ENCODE measurements around the gene EXOC6.

Gene EXOC6

DNA sequence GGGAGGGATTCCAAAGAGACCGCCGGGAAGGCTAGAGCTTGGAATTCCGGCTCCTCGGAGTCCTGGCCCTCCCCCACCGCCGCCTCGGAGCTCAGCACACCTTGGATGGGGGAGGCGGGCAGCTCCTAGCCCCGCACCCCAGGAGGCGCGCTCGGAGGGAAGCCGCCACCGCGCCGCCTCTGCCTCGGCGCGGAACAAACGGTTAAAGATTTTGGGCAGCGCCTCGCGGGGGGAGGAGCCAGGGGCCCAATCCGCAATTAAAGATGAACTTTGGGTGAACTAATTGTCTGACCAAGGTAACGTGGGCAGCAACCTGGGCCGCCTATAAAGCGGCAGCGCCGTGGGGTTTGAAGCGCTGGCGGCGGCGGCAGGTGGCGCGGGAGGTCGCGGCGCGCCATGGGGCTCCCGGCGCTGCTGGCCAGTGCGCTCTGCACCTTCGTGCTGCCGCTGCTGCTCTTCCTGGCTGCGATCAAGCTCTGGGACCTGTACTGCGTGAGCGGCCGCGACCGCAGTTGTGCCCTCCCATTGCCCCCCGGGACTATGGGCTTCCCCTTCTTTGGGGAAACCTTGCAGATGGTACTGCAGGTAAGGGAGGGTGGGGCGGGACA is 225.3 kb downstream of the EXOC6 start, which contains the start of gene CYP26A1 (continued):
- TF ChIP-seq, protein P1, sequence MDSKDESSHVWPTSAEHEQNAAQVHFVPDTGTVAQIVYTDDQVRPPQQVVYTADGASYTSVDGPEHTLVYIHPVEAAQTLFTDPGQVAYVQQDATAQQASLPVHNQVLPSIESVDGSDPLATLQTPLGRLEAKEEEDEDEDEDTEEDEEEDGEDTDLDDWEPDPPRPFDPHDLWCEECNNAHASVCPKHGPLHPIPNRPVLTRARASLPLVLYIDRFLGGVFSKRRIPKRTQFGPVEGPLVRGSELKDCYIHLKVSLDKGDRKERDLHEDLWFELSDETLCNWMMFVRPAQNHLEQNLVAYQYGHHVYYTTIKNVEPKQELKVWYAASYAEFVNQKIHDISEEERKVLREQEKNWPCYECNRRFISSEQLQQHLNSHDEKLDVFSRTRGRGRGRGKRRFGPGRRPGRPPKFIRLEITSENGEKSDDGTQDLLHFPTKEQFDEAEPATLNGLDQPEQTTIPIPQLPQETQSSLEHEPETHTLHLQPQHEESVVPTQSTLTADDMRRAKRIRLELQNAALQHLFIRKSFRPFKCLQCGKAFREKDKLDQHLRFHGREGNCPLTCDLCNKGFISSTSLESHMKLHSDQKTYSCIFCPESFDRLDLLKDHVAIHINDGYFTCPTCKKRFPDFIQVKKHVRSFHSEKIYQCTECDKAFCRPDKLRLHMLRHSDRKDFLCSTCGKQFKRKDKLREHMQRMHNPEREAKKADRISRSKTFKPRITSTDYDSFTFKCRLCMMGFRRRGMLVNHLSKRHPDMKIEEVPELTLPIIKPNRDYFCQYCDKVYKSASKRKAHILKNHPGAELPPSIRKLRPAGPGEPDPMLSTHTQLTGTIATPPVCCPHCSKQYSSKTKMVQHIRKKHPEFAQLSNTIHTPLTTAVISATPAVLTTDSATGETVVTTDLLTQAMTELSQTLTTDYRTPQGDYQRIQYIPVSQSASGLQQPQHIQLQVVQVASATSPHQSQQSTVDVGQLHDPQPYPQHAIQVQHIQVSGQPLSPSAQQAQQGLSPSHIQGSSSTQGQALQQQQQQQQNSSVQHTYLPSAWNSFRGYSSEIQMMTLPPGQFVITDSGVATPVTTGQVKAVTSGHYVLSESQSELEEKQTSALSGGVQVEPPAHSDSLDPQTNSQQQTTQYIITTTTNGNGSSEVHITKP (tag by site-specific recombination; IDR thresholded peaks at IDR 0.05): peak; percentile 32; the same call in 1 of the 2 replicates
- TF ChIP-seq ZBTB20 (tag by site-specific recombination; IDR thresholded peaks at IDR 0.05) (peak; percentile 52; the same call in 1 of the 2 replicates), ZNF610 (tag by site-specific recombination; IDR thresholded peaks at IDR 0.05; ENCODE audit: borderline replicate concordance) (0 out of 2 replicates have a peak, but pooled peaks have one; percentile 54), ZNF76 (tag by site-specific recombination; IDR thresholded peaks at IDR 0.05; ENCODE audit: borderline replicate concordance, low read depth) (0 out of 2 replicates have a peak, but pooled peaks have one; percentile 37), ZNF423 (tag by site-specific recombination; IDR thresholded peaks at IDR 0.05) (0 out of 2 replicates have a peak, but pooled peaks have one; percentile 9), IKZF3 (tag by site-specific recombination; IDR thresholded peaks at IDR 0.05) (peak; percentile 57), ZNF292 (tag by site-specific recombination; IDR thresholded peaks at IDR 0.05; ENCODE audit: borderline replicate concordance, low read depth) (no peak), SP3 (tag by site-specific recombination; IDR thresholded peaks at IDR 0.05) (peak; percentile 36; the same call in 1 of the 2 replicates), ZNF335 (tag by site-specific recombination; conservative IDR thresholded peaks at IDR 0.05) (peak; percentile 84), ZNF624 (tag by site-specific recombination; IDR thresholded peaks at IDR 0.05) (no peak), KLF8 (tag by site-specific recombination; IDR thresholded peaks at IDR 0.05) (0 out of 2 replicates have a peak, but pooled peaks have one; percentile 44), ZNF654 (tag by site-specific recombination; IDR thresholded peaks at IDR 0.05; ENCODE audit: low read depth) (no peak), ZFP3 (tag by site-specific recombination; IDR thresholded peaks at IDR 0.05; ENCODE audit: low read depth) (no peak), ZNF571 (tag by site-specific recombination; IDR thresholded peaks at IDR 0.05) (no peak), ZNF555 (tag by site-specific recombination; conservative IDR thresholded peaks at IDR 0.05) (no peak), ZXDB (tag by site-specific recombination; IDR thresholded peaks at IDR 0.05) (peak; percentile 32; the same call in 1 of the 2 replicates), GLIS2 (tag by site-specific recombination; IDR thresholded peaks at IDR 0.05) (peak; percentile 78), EGR2 (tag by site-specific recombination; IDR thresholded peaks at IDR 0.05; ENCODE audit: low read depth) (peak; percentile 67; the same call in 1 of the 2 replicates), ZNF561 (tag by site-specific recombination; IDR thresholded peaks at IDR 0.05; ENCODE audit: borderline replicate concordance) (peak; percentile 44; the same call in 1 of the 2 replicates), ZNF768 (tag by site-specific recombination; IDR thresholded peaks at IDR 0.05) (no peak), ZNF341 (tag by site-specific recombination; IDR thresholded peaks at IDR 0.05; ENCODE audit: low read depth) (peak; percentile 37), ZEB2 (tag by site-specific recombination; IDR thresholded peaks at IDR 0.05) (peak; percentile 67)
- TF ChIP-seq, protein P2, sequence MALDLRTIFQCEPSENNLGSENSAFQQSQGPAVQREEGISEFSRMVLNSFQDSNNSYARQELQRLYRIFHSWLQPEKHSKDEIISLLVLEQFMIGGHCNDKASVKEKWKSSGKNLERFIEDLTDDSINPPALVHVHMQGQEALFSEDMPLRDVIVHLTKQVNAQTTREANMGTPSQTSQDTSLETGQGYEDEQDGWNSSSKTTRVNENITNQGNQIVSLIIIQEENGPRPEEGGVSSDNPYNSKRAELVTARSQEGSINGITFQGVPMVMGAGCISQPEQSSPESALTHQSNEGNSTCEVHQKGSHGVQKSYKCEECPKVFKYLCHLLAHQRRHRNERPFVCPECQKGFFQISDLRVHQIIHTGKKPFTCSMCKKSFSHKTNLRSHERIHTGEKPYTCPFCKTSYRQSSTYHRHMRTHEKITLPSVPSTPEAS (tag by site-specific recombination; IDR thresholded peaks at IDR 0.05): no peak
- TF ChIP-seq, protein P3, sequence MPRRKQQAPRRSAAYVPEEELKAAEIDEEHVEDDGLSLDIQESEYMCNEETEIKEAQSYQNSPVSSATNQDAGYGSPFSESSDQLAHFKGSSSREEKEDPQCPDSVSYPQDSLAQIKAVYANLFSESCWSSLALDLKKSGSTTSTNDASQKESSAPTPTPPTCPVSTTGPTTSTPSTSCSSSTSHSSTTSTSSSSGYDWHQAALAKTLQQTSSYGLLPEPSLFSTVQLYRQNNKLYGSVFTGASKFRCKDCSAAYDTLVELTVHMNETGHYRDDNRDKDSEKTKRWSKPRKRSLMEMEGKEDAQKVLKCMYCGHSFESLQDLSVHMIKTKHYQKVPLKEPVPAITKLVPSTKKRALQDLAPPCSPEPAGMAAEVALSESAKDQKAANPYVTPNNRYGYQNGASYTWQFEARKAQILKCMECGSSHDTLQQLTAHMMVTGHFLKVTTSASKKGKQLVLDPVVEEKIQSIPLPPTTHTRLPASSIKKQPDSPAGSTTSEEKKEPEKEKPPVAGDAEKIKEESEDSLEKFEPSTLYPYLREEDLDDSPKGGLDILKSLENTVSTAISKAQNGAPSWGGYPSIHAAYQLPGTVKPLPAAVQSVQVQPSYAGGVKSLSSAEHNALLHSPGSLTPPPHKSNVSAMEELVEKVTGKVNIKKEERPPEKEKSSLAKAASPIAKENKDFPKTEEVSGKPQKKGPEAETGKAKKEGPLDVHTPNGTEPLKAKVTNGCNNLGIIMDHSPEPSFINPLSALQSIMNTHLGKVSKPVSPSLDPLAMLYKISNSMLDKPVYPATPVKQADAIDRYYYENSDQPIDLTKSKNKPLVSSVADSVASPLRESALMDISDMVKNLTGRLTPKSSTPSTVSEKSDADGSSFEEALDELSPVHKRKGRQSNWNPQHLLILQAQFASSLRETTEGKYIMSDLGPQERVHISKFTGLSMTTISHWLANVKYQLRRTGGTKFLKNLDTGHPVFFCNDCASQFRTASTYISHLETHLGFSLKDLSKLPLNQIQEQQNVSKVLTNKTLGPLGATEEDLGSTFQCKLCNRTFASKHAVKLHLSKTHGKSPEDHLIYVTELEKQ (tag by site-specific recombination; IDR thresholded peaks at IDR 0.05; ENCODE audit: borderline replicate concordance): 0 out of 2 replicates have a peak, but pooled peaks have one; percentile 41
- TF ChIP-seq, protein P4, sequence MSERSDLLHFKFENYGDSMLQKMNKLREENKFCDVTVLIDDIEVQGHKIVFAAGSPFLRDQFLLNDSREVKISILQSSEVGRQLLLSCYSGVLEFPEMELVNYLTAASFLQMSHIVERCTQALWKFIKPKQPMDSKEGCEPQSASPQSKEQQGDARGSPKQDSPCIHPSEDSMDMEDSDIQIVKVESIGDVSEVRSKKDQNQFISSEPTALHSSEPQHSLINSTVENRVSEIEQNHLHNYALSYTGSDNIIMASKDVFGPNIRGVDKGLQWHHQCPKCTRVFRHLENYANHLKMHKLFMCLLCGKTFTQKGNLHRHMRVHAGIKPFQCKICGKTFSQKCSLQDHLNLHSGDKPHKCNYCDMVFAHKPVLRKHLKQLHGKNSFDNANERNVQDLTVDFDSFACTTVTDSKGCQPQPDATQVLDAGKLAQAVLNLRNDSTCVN (tag by site-specific recombination; optimal IDR thresholded peaks at IDR 0.05): peak; percentile 77
- TF ChIP-seq, protein P5, sequence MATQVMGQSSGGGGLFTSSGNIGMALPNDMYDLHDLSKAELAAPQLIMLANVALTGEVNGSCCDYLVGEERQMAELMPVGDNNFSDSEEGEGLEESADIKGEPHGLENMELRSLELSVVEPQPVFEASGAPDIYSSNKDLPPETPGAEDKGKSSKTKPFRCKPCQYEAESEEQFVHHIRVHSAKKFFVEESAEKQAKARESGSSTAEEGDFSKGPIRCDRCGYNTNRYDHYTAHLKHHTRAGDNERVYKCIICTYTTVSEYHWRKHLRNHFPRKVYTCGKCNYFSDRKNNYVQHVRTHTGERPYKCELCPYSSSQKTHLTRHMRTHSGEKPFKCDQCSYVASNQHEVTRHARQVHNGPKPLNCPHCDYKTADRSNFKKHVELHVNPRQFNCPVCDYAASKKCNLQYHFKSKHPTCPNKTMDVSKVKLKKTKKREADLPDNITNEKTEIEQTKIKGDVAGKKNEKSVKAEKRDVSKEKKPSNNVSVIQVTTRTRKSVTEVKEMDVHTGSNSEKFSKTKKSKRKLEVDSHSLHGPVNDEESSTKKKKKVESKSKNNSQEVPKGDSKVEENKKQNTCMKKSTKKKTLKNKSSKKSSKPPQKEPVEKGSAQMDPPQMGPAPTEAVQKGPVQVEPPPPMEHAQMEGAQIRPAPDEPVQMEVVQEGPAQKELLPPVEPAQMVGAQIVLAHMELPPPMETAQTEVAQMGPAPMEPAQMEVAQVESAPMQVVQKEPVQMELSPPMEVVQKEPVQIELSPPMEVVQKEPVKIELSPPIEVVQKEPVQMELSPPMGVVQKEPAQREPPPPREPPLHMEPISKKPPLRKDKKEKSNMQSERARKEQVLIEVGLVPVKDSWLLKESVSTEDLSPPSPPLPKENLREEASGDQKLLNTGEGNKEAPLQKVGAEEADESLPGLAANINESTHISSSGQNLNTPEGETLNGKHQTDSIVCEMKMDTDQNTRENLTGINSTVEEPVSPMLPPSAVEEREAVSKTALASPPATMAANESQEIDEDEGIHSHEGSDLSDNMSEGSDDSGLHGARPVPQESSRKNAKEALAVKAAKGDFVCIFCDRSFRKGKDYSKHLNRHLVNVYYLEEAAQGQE (tag by site-specific recombination; IDR thresholded peaks at IDR 0.05): no peak

Data from HEK293 (cell line).